ENCODE measurements around the gene RMI2.
"Not testable (repeated sequence)": the region's sequence is repeated elsewhere in the genome, so short reads cannot be mapped to it uniquely, and the experiment has no call there.

Gene RMI2

GRCh38 chr16:11356573-11357331 is 11.5 kb downstream of the RMI2 start:
- DNase-seq: peak; percentile 50

GRCh38 chr16:11358531-11358930 is 13.3 kb downstream of the RMI2 start:
- no peak for DNase-seq

GRCh38 chr16:11359370-11359769 is 14.1 kb downstream of the RMI2 start:
- DNase-seq: no peak

GRCh38 chr16:11360641-11361373 is 15.5 kb downstream of the RMI2 start:
- no peak for DNase-seq

- DNase-seq: peak; percentile 52
Observed at GRCh38 chr16:11361701-11362451, 16.6 kb downstream of the RMI2 start.

- DNase-seq: no peak
Observed at GRCh38 chr16:11363927-11364258, 18.6 kb downstream of the RMI2 start.

- DNase-seq: no peak
Observed at GRCh38 chr16:11367483-11367906, 22.2 kb downstream of the RMI2 start.

- no peak for DNase-seq
Observed at GRCh38 chr16:11370084-11370931, 25.0 kb downstream of the RMI2 start.

GRCh38 chr16:11370932-11371279 is 25.6 kb downstream of the RMI2 start:
- DNase-seq: not testable (repeated sequence)

- DNase-seq: no peak
Observed at GRCh38 chr16:11372073-11372828, 27.0 kb downstream of the RMI2 start.

- no peak for DNase-seq
Observed at GRCh38 chr16:11372829-11373306, 27.6 kb downstream of the RMI2 start.

- no peak for DNase-seq
Observed at GRCh38 chr16:11374255-11374654, 29.0 kb downstream of the RMI2 start.

GRCh38 chr16:11377154-11377553 is 31.9 kb downstream of the RMI2 start:
- no peak for DNase-seq

- DNase-seq: not testable (repeated sequence)
Observed at GRCh38 chr16:11378951-11379350, 33.7 kb downstream of the RMI2 start.

- peak; percentile 64 for DNase-seq
Observed at GRCh38 chr16:11379420-11379819, 34.2 kb downstream of the RMI2 start.

GRCh38 chr16:11380836-11381235 is 35.6 kb downstream of the RMI2 start:
- no peak for DNase-seq

- no peak for DNase-seq
Observed at GRCh38 chr16:11383481-11384183, 38.4 kb downstream of the RMI2 start.

- no peak for DNase-seq
Observed at GRCh38 chr16:11384184-11384955, 39.1 kb downstream of the RMI2 start.

- DNase-seq: no peak
Observed at GRCh38 chr16:11384956-11385586, 39.8 kb downstream of the RMI2 start.
